CD14-positive monocyte (primary cell): Measurements from ENCODE around the gene CENPT. TPM values are rescaled to one million over a fixed set of nuclear protein-coding genes. Genes with fewer than 3 reads are reported as not detected.

Experiments
- DNase-seq, 3 donors: peaks; one replicate each; pipeline ENCODE4 v3.0.0-alpha.2; 2011 to 2022
- H2AFZ ChIP-seq: 2 replicates; pipeline ENCODE4 v1.6.0; 2012; ENCODE audit warnings: mild to moderate bottlenecking, low read depth, low read length, inconsistent platforms; ENCODE audit not compliant: insufficient read depth, poor library complexity, severe bottlenecking
- H3K27ac ChIP-seq, 2 donors: 1 replicate in 1 of 2; 2 replicates in 1 of 2; pipeline ENCODE4 v1.5.1; 2012 to 2013; ENCODE audit warnings: low read length in 2 of 2, control low read depth in 1 of 2, inconsistent platforms in 1 of 2, low read depth in 1 of 2, mild to moderate bottlenecking in 1 of 2
- H3K27me3 ChIP-seq, 2 donors: one replicate each; pipeline versions ENCODE4 v1.6.0 to v1.6.1; 2011 to 2013; ENCODE audit warnings: low read length in 2 of 2; ENCODE audit not compliant: control insufficient read depth in 2 of 2, insufficient read depth in 2 of 2
- H3K36me3 ChIP-seq, 2 donors: replicated peaks in 1 of 2; 1 replicate in 1 of 2; 2 replicates in 1 of 2; pipeline versions ENCODE4 v1.5.1 to v1.6.1; 2012 to 2013; ENCODE audit warnings: low read length in 2 of 2, control low read depth in 1 of 2, inconsistent platforms in 1 of 2, mild to moderate bottlenecking in 1 of 2; ENCODE audit not compliant: insufficient read depth in 2 of 2, control insufficient read depth in 1 of 2
- H3K4me1 ChIP-seq, 2 donors: 1 replicate in 1 of 2; 2 replicates in 1 of 2; pipeline versions ENCODE4 v1.5.1 to v1.6.1; 2012 to 2013; ENCODE audit warnings: low read length in 2 of 2, control low read depth in 1 of 2, inconsistent platforms in 1 of 2, mild to moderate bottlenecking in 1 of 2, moderate library complexity in 1 of 2; ENCODE audit not compliant: insufficient read depth in 2 of 2, control insufficient read depth in 1 of 2
- H3K4me2 ChIP-seq: replicated peaks from 2 replicates; pipeline ENCODE3; 2012; ENCODE audit warnings: low read length, moderate library complexity, mild to moderate bottlenecking; ENCODE audit not compliant: poor library complexity, severe bottlenecking; ENCODE audit errors: extremely low read depth
- H3K4me3 ChIP-seq, 3 experiments: fragments of 200-600 bp in 1 of 3; sonication (generic) in 1 of 3; replicated peaks in 1 of 3; 1 replicate in 2 of 3; 2 replicates in 1 of 3; pipeline ENCODE4 v1.5.1; 2011 to 2013; ENCODE audit warnings: low read length in 3 of 3, mild to moderate bottlenecking in 3 of 3, control low read depth in 2 of 3, low read depth in 2 of 3, inconsistent platforms in 1 of 3, moderate library complexity in 1 of 3
- H3K79me2 ChIP-seq: 2 replicates; pipeline ENCODE4 v1.6.0; 2012; ENCODE audit warnings: mild to moderate bottlenecking, control low read depth, inconsistent platforms, low read length, moderate library complexity; ENCODE audit not compliant: insufficient read depth
- H3K9ac ChIP-seq: 2 replicates; pipeline ENCODE4 v1.6.0; 2017; ENCODE audit warnings: low read length, mild to moderate bottlenecking; ENCODE audit not compliant: insufficient read depth, poor library complexity, severe bottlenecking
- H3K9me3 ChIP-seq, 2 donors: replicated peaks in 1 of 2; 1 replicate in 1 of 2; 2 replicates in 1 of 2; pipeline versions ENCODE4 v1.5.1 to v1.6.1; 2012 to 2013; ENCODE audit warnings: low read length in 2 of 2, control low read depth in 1 of 2; ENCODE audit not compliant: control insufficient read depth in 1 of 2, insufficient read depth in 1 of 2
- H4K20me1 ChIP-seq: 2 replicates; pipeline ENCODE4 v1.6.0; 2012; ENCODE audit warnings: mild to moderate bottlenecking, low read length, control low read depth, moderate library complexity; ENCODE audit not compliant: insufficient read depth
- H3K27ac Mint-ChIP-seq, 7 donors: one replicate each; pipeline ENCODE4 v1.8.0; 2020; ENCODE audit warnings: mild to moderate bottlenecking in 7 of 7, mixed read lengths in 7 of 7, moderate library complexity in 6 of 7, inconsistent platforms in 2 of 7
- H3K27me3 Mint-ChIP-seq, 3 donors: one replicate each; pipeline ENCODE4 v1.8.0; 2021 to 2022; ENCODE audit warnings: low read depth in 3 of 3, mild to moderate bottlenecking in 3 of 3, mixed read lengths in 3 of 3, moderate library complexity in 3 of 3, inconsistent platforms in 1 of 3
- H3K36me3 Mint-ChIP-seq, 2 donors: one replicate each; pipeline ENCODE4 v1.8.0; 2020; ENCODE audit warnings: mixed read lengths in 2 of 2, inconsistent platforms in 1 of 2, mild to moderate bottlenecking in 1 of 2
- H3K4me1 Mint-ChIP-seq: one replicate; pipeline ENCODE4 v1.8.0; 2020; ENCODE audit warnings: mild to moderate bottlenecking, mixed read lengths
- H3K4me3 Mint-ChIP-seq, 2 donors: one replicate each; pipeline ENCODE4 v1.8.0; 2020; ENCODE audit warnings: mild to moderate bottlenecking in 2 of 2, mixed read lengths in 2 of 2, moderate library complexity in 1 of 2
- H3K9me3 Mint-ChIP-seq, 7 donors: one replicate each; pipeline ENCODE4 v1.8.0; 2020 to 2022; ENCODE audit warnings: mixed read lengths in 7 of 7, mild to moderate bottlenecking in 6 of 7, moderate library complexity in 6 of 7, inconsistent platforms in 2 of 7
- CTCF ChIP-seq: fragments of 200-600 bp; IDR thresholded peaks from one replicate; pipeline ENCODE4 v1.8.0; 2022; ENCODE audit warnings: antibody characterized with exemption, mild to moderate bottlenecking
- WGBS: methylation state at CpG from one replicate; pipeline ENCODE4 v1.1.5; 2013; ENCODE audit warnings: missing lambda C conversion rate; ENCODE audit not compliant: insufficient coverage; 5-methylcytosine and 5-hydroxymethylcytosine counted together
- intact Hi-C, 2 donors: fragments of 100-400 bp; cut with micrococcal nuclease; formaldehyde crosslinking; loops; one replicate each; pipeline versions ENCODE4 v1.15.0 to v1.15.1; 2023
- polyA plus RNA-seq, 3 donors: library from polyadenylated mRNA; depleted of rRNA in 1 of 3; unstranded in 2 of 3; stranded (reverse) in 1 of 3; fragments of 300-500 nt in 2 of 3; fragments of >200 nt in 1 of 3; fragmentation: Illumina TruSeq in 2 of 3; gene quantifications; 1 replicate in 2 of 3; 2 replicates in 1 of 3; pipeline ENCODE4 v1.2.3, GENCODE V29; 2012 to 2021

Gene CENPT
- polyA plus RNA-seq, 3 donors = 8.3 to 120 (median 12.4) TPM

- Mint-ChIP-seq H3K36me3 (peaks cover 4 to 13% of the 10 kb centered on the region in 2 donors), H3K27ac (no peak overlapping the region), H3K9me3 (no peaks in the 10 kb centered on the region), H3K4me1 (no peaks in the 10 kb centered on the region), H3K4me3 (no peak overlapping the region), H3K27me3 (peaks cover 0 to 2% (median 0%) of the 10 kb centered on the region in 3 donors)
- no peaks in the 10 kb centered on the region for H4K20me1 ChIP-seq
- H3K27ac ChIP-seq = no peak overlapping the region
- H3K4me2 ChIP-seq = no peak overlapping the region
- no peak for DNase-seq
- H3K27me3 ChIP-seq = no peaks in the 10 kb centered on the region
- WGBS = 100% methylated on average over 2 of the region's 2 CpGs
- H3K36me3 ChIP-seq = peaks cover 8 to 17% of the 10 kb centered on the region in 2 donors
- no peak overlapping the region for H2AFZ ChIP-seq
- no peak for TF ChIP-seq CTCF
- H3K9me3 ChIP-seq = no peaks in the 10 kb centered on the region
- H3K9ac ChIP-seq = no peak overlapping the region
- H3K4me1 ChIP-seq = no peaks in the 10 kb centered on the region
- no peaks in the 10 kb centered on the region for H3K79me2 ChIP-seq
- H3K4me3 ChIP-seq = no peak overlapping the region
- intact Hi-C loops = loop anchor here in 1 of 2 donors (10.0 kb wide), 1 partner anchor 242 kb away; no protein-coding TSS in a partner anchor
Observed at GRCh38 chr16:67822511-67822910, 25.0 kb downstream of the CENPT start.

- H3K4me1 Mint-ChIP-seq = peaks cover 2% of the 10 kb centered on the region
- H3K27ac Mint-ChIP-seq = peak overlapping the region in 1 of 7 donors; percentile 53
- no peak overlapping the region for H3K9ac ChIP-seq
Observed at GRCh38 chr16:67820608-67821259, 26.8 kb downstream of the CENPT start.

More at GRCh38 chr16:67820608-67821259, 26.8 kb downstream of the CENPT start:
- H2AFZ ChIP-seq = no peak overlapping the region
- H3K4me3 ChIP-seq = no peak overlapping the region
- H3K27me3 ChIP-seq = no peaks in the 10 kb centered on the region
- no peak for TF ChIP-seq CTCF
- H3K9me3 ChIP-seq = no peaks in the 10 kb centered on the region
- H3K4me3 Mint-ChIP-seq = no peak overlapping the region
- no peaks in the 10 kb centered on the region for H3K9me3 Mint-ChIP-seq
- no peaks in the 10 kb centered on the region for H3K79me2 ChIP-seq
- no peak overlapping the region for H3K27ac ChIP-seq
- H3K36me3 ChIP-seq = no peaks in the 10 kb centered on the region
- intact Hi-C loops = loop anchor here in 1 of 2 donors (10.0 kb wide), 1 partner anchor 244 kb away; no protein-coding TSS in a partner anchor
- no peaks in the 10 kb centered on the region for H3K4me1 ChIP-seq
- no peak for DNase-seq
- peaks cover 0 to 2% (median 1%) of the 10 kb centered on the region in 3 donors for H3K27me3 Mint-ChIP-seq
- H4K20me1 ChIP-seq = no peaks in the 10 kb centered on the region
- no peaks in the 10 kb centered on the region for H3K36me3 Mint-ChIP-seq
- WGBS = 96% methylated on average over 10 of the region's 11 CpGs
- no peak overlapping the region for H3K4me2 ChIP-seq
